NB4 (cell line): ENCODE results near the gene DDX5.

Experiments used
- MAX ChIP-seq: IDR thresholded peaks from 2 replicates; pipeline ENCODE4 v1.6.1; 2011; ENCODE audit warnings: low read depth, low read length
- POLR2A ChIP-seq: IDR thresholded peaks from 2 replicates; pipeline ENCODE4 v1.6.1; 2011; ENCODE audit warnings: mild to moderate bottlenecking; ENCODE audit not compliant: insufficient read length; ENCODE audit errors: extremely low read depth
- TF ChIP-seq, protein P1 (sequence below): IDR thresholded peaks from one replicate; pipeline ENCODE4 v1.5.1; 2012; ENCODE audit warnings: low read depth, low read length

DNA sequence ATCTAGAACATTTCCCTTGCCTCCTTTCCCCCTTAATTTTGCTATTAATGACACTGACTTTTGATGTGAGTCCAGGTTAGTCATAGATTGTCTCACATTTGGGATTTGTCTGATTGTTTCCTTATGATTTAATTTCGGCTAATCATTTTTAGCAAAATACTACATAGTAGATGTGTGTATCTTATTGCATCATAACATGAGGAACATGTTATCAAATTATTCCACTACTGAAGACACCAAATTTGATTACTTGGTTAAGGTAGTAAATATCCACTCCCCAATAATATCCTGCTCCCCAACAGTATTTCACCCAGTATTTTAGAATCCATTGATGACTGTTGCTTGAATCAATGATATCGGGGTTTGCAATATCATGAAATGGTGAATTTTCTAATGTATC is 12.0 kb downstream of the DDX5 start:
- TF ChIP-seq, protein P1, sequence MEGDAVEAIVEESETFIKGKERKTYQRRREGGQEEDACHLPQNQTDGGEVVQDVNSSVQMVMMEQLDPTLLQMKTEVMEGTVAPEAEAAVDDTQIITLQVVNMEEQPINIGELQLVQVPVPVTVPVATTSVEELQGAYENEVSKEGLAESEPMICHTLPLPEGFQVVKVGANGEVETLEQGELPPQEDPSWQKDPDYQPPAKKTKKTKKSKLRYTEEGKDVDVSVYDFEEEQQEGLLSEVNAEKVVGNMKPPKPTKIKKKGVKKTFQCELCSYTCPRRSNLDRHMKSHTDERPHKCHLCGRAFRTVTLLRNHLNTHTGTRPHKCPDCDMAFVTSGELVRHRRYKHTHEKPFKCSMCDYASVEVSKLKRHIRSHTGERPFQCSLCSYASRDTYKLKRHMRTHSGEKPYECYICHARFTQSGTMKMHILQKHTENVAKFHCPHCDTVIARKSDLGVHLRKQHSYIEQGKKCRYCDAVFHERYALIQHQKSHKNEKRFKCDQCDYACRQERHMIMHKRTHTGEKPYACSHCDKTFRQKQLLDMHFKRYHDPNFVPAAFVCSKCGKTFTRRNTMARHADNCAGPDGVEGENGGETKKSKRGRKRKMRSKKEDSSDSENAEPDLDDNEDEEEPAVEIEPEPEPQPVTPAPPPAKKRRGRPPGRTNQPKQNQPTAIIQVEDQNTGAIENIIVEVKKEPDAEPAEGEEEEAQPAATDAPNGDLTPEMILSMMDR: no peak
- TF ChIP-seq MAX (no peak), POLR2A (no peak)
